COR-L47 (cell line): Measurements from ENCODE around the gene FLACC1.
"Not testable (repeated sequence)": the region's sequence is repeated elsewhere in the genome, so short reads cannot be mapped to it uniquely, and the experiment has no call there.

ENCODE experiments used
- DNase-seq: peaks from one replicate; lab custom pipeline; 2025; lab: John Stamatoyannopoulos, UW

The FLACC1 gene, protein sequence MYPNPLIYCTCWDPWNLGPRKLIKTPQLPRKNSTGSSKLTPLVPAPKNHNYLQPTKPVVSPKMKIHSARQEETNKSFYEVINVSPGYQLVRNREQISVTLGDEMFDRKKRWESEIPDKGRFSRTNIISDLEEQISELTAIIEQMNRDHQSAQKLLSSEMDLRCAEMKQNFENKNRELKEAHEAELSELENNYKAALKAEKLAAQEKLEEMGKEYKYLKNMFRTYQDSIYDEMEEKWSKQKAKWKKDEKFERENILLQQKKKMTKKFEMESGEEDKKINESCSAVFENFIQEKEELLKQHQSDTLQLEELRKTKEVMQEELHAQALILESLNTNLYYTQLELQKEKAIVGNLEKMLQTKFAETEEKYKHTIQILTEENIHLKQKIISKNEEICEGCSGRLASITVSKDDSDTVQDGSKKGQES

GRCh38 chr2:201357221-201357620, at the start of gene FLACC1:
TSS of gene FLACC1 (minus strand) at chr2:201357345. CDS start at chr2:201351404, 5,941 bp downstream.
- DNase-seq = no peak

GRCh38 chr2:201406077-201406662, 49.0 kb upstream of the FLACC1 start:
- peak; percentile 4 for DNase-seq

DNA sequence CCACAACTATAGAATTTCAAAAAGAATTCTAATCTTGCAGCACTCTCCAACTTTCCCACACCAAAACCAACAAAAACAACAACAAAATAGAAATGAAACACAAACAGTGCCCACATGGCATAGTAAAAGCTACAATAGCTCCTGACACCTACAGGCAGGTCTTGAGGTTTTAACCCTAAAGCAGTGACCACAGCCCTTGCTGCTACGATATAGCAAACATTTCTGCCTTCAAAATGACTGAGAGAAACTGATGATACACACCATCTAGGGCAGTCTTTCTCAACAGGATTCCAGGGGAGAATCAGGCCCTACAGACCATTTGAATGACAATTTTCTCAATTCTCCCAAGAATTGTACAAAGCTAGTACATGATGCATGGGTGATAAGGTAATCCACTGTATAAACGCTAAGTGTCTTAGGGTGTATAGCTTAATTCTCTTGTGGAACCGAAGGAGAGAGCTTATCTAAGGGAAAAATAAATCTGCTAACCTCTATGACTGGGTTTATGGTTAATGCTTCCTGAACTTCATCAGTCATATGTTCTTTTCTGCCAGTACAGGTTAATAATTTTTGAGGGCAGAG, 47.6 kb upstream of the FLACC1 start:
- no peak for DNase-seq

DNA sequence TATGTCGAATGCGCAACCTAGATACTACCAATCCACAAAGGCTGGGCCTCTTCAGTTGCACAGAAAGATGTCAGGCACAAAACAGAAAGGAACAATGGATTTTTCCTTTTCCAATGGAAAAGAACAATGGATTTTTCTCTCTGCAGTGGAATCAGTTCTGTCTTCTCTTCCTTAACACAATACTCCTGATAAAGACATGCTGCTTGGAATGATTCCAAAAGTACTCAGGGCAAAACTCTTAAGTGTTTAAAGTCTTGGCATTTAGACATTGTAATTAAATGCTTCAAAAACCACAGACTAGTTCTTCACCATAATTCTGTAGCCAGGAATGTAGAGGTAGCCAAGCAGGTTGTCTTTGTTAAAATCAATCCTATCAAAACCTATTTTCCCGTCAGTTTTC, 46.7 kb upstream of the FLACC1 start:
- DNase-seq = no peak

DNA sequence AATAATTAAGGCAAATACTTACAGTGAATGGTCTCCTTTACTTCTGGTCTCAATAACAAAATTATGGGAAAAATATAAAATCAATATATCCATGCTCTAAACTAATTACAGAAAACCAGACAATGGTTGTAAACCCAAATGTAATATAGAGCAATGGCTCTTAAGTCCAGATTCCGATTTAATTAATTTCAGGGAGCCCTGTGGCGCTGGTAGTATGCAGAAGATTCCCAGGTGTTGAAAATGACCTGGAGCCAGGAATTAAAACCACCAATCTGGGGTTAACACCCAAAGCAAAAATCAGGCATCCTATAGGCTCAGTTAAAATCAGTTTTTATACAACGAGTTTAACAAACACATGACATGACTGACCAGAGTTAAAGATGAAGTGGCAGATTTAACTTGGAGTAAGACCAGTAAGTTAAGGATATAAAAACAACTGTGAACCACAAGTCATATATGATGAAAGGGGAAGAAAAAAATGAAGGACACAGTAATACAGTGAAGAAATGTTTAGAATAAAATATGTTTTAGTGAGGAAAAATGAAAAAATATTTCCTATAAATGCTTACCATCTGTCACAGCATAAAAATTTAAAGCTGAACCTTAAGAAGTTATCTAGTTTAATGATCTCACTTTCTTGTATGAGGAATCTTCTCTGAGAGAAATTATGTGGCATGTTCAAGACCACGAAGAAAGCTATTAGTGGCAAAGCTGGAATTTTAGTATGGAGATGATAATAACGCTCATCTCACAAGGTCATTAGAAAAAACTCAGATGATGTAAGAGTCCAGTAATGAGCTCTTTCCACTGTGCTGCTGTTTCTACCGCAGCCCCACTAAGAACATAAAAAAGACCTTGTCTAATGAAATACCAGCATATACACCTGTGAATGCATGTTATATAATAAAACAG, 45.8 kb upstream of the FLACC1 start:
- DNase-seq = no peak

DNA sequence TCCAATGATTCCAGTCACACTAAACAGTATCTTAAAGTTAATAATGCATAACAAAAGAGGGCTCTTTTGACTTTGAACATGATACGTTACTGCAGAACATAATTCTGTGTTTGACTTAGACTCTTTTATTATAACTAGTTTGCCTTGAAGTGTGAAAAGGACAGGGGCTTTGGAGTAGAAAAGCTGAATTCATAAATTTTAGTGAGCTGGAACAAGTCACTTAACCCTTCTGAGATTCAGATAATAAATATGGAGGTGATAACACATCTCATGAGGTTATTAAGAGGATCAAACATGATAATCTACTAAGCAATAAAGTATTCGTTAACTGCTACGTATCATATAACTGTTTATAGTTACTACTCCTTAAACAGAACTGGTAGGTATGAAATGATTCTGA, 44.7 kb upstream of the FLACC1 start:
- DNase-seq = no peak

GRCh38 chr2:201396595-201396994, 39.5 kb upstream of the FLACC1 start:
- no peak for DNase-seq

GRCh38 chr2:201383136-201383535, 26.0 kb upstream of the FLACC1 start:
- DNase-seq = no peak

DNA sequence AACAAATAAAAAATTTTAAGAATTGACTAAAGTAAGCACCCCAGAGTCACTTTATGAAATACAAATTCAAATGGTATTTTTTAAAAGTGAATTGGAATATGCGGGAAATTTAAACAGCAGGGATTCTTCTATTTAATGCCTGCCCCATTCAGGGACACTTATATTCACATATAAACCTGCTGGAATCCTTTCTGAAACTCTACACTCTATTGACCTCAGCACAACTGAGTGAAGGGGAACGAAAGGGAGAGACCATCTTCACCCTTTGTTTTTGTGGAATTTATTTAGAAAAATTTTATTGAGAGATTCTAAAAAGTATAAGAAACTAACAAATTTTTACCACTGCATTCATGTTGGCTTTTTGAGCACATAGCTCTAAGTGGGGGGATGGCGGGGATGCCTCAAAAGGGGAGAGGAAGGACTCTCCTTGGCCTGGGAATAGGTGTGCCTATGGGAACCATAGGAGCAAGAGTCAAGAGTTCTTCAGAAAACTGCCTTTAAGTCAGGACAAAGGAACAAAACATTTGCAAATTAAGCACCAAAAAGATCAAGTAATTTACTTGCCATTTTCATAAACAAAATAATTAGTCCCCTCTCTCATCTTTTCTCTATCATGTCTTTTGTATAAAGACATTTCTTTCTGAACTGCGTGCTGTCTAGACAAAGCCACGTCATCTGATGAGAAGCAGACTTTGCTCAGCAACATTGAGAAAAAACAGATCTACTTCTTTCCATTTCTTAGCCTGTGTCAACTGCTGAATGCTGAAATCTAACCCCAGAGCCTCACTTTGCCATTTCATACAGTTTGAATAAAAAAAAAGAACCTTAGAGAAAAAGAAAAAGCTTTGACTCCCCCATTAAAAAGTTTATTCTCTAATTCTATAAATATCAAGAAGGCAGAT, 21.6 kb upstream of the FLACC1 start:
- DNase-seq = no peak

DNA sequence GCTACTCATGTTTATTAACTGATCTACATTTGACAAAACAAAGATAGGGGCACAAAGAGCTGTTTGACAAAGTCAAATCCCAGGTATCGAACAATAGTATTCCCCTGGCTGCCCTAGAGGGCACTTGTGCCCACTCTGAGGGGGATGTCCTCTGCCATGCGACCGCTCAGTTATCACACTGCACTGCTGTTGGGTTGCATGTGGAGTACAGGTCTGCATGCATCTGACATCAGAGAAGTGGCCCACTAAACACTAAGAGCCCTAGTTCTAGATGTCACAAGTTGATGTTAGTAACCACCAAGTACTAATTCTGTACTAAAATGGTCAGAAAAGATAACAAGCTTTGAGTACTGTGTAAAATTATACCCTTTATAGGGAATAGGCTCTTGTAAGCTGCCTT, 20.1 kb upstream of the FLACC1 start:
- no peak for DNase-seq

GRCh38 chr2:201369775-201370174, 12.6 kb upstream of the FLACC1 start:
- DNase-seq = no peak

DNA sequence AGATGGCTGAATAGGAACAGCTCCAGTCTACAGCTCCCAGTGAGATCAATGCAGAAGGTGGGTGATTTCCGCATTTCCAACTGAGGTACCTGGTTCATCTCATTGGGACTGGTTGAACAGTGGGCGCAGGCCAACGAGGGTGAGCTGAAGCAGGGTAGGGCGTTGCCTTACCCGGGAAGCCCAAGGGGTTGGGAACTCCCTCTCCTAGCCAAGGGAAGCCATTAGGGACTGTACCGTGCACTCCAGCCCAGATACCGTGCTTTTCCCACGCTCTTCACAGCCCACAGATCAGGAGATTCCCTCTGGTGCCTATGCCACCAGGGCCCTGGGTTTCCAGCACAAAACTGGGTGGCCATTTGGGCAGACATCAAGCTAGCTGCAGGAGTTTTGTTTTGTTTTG, 12.2 kb upstream of the FLACC1 start:
- not testable (repeated sequence) for DNase-seq

- no peak for DNase-seq
Observed at GRCh38 chr2:201366146-201366545, 9.0 kb upstream of the FLACC1 start.

DNA sequence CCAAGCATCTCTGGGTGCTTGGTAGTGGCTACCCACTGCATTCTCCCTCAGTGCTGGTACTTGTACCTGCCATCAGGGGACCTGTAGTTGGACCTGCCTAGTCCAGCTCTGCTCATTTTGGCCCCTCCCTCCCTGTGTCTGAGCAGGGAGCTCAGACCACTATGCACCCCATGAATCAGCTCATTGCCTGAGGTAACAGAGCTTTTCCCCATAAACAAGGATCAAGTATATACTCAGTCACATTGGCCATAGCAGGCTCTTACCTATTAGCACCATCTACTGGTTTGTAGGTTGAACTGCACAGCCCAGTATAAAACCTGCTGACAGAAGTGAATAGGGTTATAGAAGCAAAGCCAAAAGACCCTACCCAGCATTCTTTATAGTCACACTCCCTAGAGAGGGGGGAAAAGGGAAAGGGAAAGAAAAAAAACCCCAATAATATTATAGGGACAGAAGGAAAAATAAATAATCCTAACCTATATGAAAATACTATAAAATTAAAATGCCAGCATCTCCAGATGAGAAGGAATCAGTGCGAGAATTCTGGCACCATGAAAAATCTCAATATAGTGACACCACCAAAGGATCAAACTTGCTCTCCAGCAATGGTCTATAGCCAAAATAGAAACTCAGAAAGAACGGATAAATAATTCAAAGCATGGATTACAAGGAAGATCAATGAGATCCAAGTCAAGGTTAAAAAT, 6.9 kb upstream of the FLACC1 start:
- DNase-seq = peak; percentile 31

DNA sequence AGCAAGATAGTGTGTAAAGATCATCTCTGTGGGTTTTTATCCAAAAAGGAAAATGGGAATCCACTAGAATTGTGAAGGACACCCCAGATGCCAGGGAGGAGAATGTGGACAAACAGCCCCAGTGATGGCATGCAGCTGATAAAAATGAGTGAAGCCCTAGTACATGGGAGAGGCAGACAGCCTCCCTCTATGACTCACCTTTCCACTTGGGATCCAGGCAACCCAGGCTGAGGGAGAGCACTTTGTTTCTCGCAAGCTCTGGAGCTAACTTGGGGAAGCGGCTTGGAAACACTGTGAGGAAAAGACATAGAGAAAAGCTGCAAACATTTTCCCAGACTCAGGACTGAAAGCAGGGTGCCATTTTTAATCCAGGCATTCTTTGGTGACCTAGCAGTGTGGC, 5.3 kb upstream of the FLACC1 start:
- no peak for DNase-seq

DNA sequence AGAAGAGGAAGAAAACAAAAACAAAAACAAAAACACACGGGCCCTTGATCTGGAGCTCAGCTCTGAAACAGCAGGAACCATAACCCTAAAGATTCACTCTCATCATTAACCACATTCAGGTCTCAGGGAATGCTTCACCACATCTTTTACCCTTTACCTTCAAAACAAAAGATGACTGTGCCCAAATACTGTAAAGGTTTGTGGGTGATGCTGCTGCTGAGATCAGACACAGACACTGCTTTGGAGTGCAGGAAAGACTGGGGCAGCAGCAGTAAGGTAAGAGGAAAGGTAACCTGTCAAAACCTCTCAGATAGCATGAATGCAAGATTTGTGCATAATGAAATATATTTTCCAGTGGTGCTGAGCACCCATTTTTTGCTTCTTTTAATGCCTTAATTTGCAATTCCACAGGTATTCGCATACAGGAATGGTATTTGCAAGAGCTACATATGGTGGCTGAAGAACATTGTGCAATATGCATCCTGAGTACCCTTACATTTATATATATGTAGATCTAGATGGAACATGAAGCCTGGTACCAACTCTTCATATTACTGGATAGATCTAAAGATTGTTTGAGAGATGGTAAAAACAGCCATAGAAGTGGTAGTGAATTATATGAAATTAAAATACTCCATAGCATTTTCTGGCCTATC, 4.1 kb upstream of the FLACC1 start:
- DNase-seq = no peak

- DNase-seq = no peak
Observed at GRCh38 chr2:201360256-201360655, 3.1 kb upstream of the FLACC1 start.

DNA sequence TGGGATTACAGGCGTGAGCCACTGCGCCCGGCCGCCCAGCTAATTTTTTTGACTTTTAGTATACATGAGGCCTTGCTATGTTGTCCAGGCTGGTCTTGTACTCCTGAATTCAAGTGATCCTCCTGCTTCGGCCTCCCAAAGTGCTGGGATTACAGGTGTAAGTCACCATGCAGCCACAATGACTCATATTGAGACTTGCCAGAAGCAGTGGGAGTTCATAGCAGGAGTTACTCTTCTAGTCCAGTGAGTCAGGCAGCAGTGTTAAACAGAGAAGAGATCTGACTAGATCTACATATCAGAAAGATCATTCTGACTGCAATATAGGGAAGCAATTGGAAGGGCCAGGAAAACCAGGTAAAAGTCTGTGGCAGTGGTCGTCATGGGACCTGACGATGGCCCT, 1.5 kb upstream of the FLACC1 start:
- no peak for DNase-seq

- no peak for DNase-seq
Observed at GRCh38 chr2:201353116-201353515, 4.0 kb downstream of the FLACC1 start.

DNA sequence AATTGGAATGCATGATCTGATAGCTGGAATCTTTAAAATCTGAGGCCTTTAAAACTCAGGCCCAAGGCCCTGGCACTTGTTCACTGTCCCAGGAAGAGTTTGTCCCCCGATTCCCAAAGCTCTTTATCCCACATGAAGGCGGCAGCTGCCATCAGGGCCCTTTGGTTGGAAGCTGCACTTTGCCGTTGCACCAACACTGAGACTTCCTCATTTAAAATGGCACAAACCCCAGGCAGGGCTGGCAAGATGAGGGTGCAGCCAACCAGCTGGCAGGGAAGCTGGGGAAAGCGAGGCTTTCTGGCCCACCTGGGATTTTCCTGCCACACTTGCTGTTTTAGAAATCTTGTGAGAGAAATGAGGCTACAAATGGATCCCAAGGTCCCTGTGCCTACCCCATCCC, 6.3 kb downstream of the FLACC1 start:
- no peak for DNase-seq
